ENCODE measurements around the gene RAD54L. TPM values are rescaled to one million over a fixed set of nuclear protein-coding genes. Genes with fewer than 3 reads are reported as not detected.

The RAD54L gene
- total and polyA plus RNA-seq, 2 experiments from 2014 or later = 4.2 to 6.2 TPM

GRCh38 chr1:46205791-46206190 is 41.8 kb upstream of the RAD54L start:
- no peaks in the 10 kb centered on the region for H3K9me2 ChIP-seq (replicated peaks; ENCODE audit: insufficient read depth)
- DNase-seq (ENCODE audit: low spot score) = no peak
- H3K4me3 ChIP-seq = no peak overlapping the region
- H3K36me3 ChIP-seq (replicated peaks; ENCODE audit: insufficient read depth, low read depth) = no peaks in the 10 kb centered on the region
- H4K20me1 ChIP-seq (ENCODE audit: insufficient read depth, poor library complexity, severe bottlenecking) = no peaks in the 10 kb centered on the region
- TF ChIP-seq EZH2 (IDR thresholded peaks at IDR 0.05; ENCODE audit: borderline replicate concordance) (no peak), EZH2phosphoT487 (IDR thresholded peaks at IDR 0.05; ENCODE audit: low read depth, severe bottlenecking, unreplicated experiment) (no peak), CTCF (IDR thresholded peaks at IDR 0.05; ENCODE audit: poor library complexity) (no peak)
- 76% methylated on average over 3 of the region's 3 CpGs for WGBS (ENCODE audit: low lambda C conversion rate, missing lambda C conversion rate)
- peaks cover 7% of the 10 kb centered on the region for H3K4me1 ChIP-seq (ENCODE audit: insufficient read depth)
- no peaks in the 10 kb centered on the region for H3K27me3 ChIP-seq
- no peaks in the 10 kb centered on the region for H3K9me3 ChIP-seq (ENCODE audit: low read depth)
- no peaks in the 10 kb centered on the region for H3K79me2 ChIP-seq
- no peak overlapping the region for H2AFZ ChIP-seq
- H3K27ac ChIP-seq = no peak overlapping the region
- H3K4me2 ChIP-seq = no peak overlapping the region

GRCh38 chr1:46206399-46206798 is 41.2 kb upstream of the RAD54L start:
- TF ChIP-seq CTCF (IDR thresholded peaks at IDR 0.05; ENCODE audit: poor library complexity) (no peak), EZH2 (IDR thresholded peaks at IDR 0.05; ENCODE audit: borderline replicate concordance) (no peak), EZH2phosphoT487 (IDR thresholded peaks at IDR 0.05; ENCODE audit: low read depth, severe bottlenecking, unreplicated experiment) (no peak)
- Histone ChIP-seq H3K79me2 (no peaks in the 10 kb centered on the region), H3K27ac (no peak overlapping the region), H3K9me3 (ENCODE audit: low read depth) (no peaks in the 10 kb centered on the region), H3K36me3 (replicated peaks; ENCODE audit: insufficient read depth, low read depth) (no peaks in the 10 kb centered on the region), H3K9me2 (replicated peaks; ENCODE audit: insufficient read depth) (no peaks in the 10 kb centered on the region), H4K20me1 (ENCODE audit: insufficient read depth, poor library complexity, severe bottlenecking) (no peaks in the 10 kb centered on the region), H3K4me1 (ENCODE audit: insufficient read depth) (peaks cover 7% of the 10 kb centered on the region), H2AFZ (no peak overlapping the region), H3K4me3 (no peak overlapping the region), H3K27me3 (no peaks in the 10 kb centered on the region), H3K4me2 (no peak overlapping the region)
- no peak for DNase-seq (ENCODE audit: low spot score)
- 91% methylated on average over 2 of the region's 2 CpGs for WGBS (ENCODE audit: low lambda C conversion rate, missing lambda C conversion rate)

- no peak overlapping the region for H3K4me3 ChIP-seq
- H3K9me2 ChIP-seq (replicated peaks; ENCODE audit: insufficient read depth) = no peaks in the 10 kb centered on the region
- no peaks in the 10 kb centered on the region for H3K9me3 ChIP-seq (ENCODE audit: low read depth)
- no peaks in the 10 kb centered on the region for H3K4me1 ChIP-seq (ENCODE audit: insufficient read depth)
- H2AFZ ChIP-seq = no peak overlapping the region
- H3K36me3 ChIP-seq (replicated peaks; ENCODE audit: insufficient read depth, low read depth) = no peaks in the 10 kb centered on the region
- WGBS (ENCODE audit: low lambda C conversion rate, missing lambda C conversion rate) = 96% methylated on average over 3 of the region's 3 CpGs
- H4K20me1 ChIP-seq (ENCODE audit: insufficient read depth, poor library complexity, severe bottlenecking) = no peaks in the 10 kb centered on the region
- H3K4me2 ChIP-seq = no peak overlapping the region
- TF ChIP-seq EZH2 (IDR thresholded peaks at IDR 0.05; ENCODE audit: borderline replicate concordance) (no peak), EZH2phosphoT487 (IDR thresholded peaks at IDR 0.05; ENCODE audit: low read depth, severe bottlenecking, unreplicated experiment) (no peak)
- DNase-seq (ENCODE audit: low spot score) = no peak
- no peaks in the 10 kb centered on the region for H3K79me2 ChIP-seq
- H3K27me3 ChIP-seq = no peaks in the 10 kb centered on the region
- H3K27ac ChIP-seq = no peak overlapping the region
Measured at GRCh38 chr1:46210561-46210960, 37.0 kb upstream of the RAD54L start.

- DNase-seq (ENCODE audit: low spot score) = no peak
- Histone ChIP-seq H4K20me1 (ENCODE audit: insufficient read depth, poor library complexity, severe bottlenecking) (no peaks in the 10 kb centered on the region), H3K4me3 (no peak overlapping the region), H3K4me1 (ENCODE audit: insufficient read depth) (no peaks in the 10 kb centered on the region), H3K9me3 (ENCODE audit: low read depth) (no peaks in the 10 kb centered on the region), H3K79me2 (no peaks in the 10 kb centered on the region), H3K4me2 (no peak overlapping the region), H3K36me3 (replicated peaks; ENCODE audit: insufficient read depth, low read depth) (no peaks in the 10 kb centered on the region), H3K27me3 (no peaks in the 10 kb centered on the region), H3K9me2 (replicated peaks; ENCODE audit: insufficient read depth) (no peaks in the 10 kb centered on the region), H2AFZ (no peak overlapping the region), H3K27ac (no peak overlapping the region)
- WGBS (ENCODE audit: low lambda C conversion rate, missing lambda C conversion rate) = 67% methylated on average over 2 of the region's 2 CpGs
- TF ChIP-seq EZH2phosphoT487 (IDR thresholded peaks at IDR 0.05; ENCODE audit: low read depth, severe bottlenecking, unreplicated experiment) (no peak), CTCF (IDR thresholded peaks at IDR 0.05; ENCODE audit: poor library complexity) (no peak), EZH2 (IDR thresholded peaks at IDR 0.05; ENCODE audit: borderline replicate concordance) (no peak)
Measured at GRCh38 chr1:46211051-46211450, 36.5 kb upstream of the RAD54L start.

Measured in hepatocyte (in vitro differentiated cells).